Gastroesophageal sphincter (tissue), 3 donors: ENCODE results near the gene DACT1.

Source experiments
- EP300 ChIP-seq: sonication (generic); formaldehyde crosslinking; IDR thresholded peaks from one replicate; pipeline ENCODE4 v1.6.1; 2017; ENCODE audit warnings: antibody characterized with exemption, mild to moderate bottlenecking
- TF ChIP-seq, protein P1 (sequence below), 4 experiments: fragments of 200-600 bp in 2 of 4; fragments of 450-650 bp in 2 of 4; sonication (generic) in 1 of 4; IDR thresholded peaks; one replicate each; pipeline ENCODE4 v1.5.1; 2017 to 2019; ENCODE audit warnings: antibody characterized with exemption in 4 of 4, mild to moderate bottlenecking in 2 of 4, moderate library complexity in 2 of 4

DNA sequence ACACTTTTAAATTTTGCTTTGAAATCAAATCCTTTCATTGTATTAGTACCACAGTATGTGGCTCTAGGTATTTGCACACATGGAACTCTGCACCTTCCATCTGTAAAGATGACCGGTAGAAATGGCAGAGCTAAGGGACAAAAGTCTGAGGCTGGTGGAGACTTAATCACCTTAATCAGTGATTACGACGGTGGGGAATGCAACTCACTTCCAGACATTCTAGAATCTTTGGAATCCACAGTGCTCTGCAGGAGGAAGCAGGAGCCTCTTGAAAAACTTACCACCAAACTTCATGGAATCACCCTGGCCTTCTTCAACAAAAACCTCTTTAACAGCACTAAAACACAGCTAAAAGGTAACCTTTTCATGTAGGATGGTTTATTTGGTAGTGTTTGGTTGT is 3.9 kb upstream of the DACT1 start:
- TF ChIP-seq, protein P1, sequence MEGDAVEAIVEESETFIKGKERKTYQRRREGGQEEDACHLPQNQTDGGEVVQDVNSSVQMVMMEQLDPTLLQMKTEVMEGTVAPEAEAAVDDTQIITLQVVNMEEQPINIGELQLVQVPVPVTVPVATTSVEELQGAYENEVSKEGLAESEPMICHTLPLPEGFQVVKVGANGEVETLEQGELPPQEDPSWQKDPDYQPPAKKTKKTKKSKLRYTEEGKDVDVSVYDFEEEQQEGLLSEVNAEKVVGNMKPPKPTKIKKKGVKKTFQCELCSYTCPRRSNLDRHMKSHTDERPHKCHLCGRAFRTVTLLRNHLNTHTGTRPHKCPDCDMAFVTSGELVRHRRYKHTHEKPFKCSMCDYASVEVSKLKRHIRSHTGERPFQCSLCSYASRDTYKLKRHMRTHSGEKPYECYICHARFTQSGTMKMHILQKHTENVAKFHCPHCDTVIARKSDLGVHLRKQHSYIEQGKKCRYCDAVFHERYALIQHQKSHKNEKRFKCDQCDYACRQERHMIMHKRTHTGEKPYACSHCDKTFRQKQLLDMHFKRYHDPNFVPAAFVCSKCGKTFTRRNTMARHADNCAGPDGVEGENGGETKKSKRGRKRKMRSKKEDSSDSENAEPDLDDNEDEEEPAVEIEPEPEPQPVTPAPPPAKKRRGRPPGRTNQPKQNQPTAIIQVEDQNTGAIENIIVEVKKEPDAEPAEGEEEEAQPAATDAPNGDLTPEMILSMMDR (IDR thresholded peaks at IDR 0.05), result no peak
- TF ChIP-seq EP300, result no peak
